PFSK-1 (cell line): Measurements from ENCODE around the gene CTRB1. TPM values are rescaled to one million over a fixed set of nuclear protein-coding genes. Genes with fewer than 3 reads are reported as not detected.

Experiments used
- FOXP2 ChIP-seq: optimal IDR thresholded peaks from 2 replicates; pipeline ENCODE3; 2011; ENCODE audit warnings: borderline replicate concordance, control low read depth, inconsistent platforms; ENCODE audit not compliant: insufficient read depth; ENCODE audit errors: extremely low read length, extremely low read depth
- POLR2AphosphoS5 ChIP-seq: IDR thresholded peaks from 2 replicates; pipeline ENCODE4 v1.6.1; 2012; ENCODE audit warnings: low read depth, mild to moderate bottlenecking, control low read depth, low read length, moderate library complexity
- REST ChIP-seq, 2 experiments: IDR thresholded peaks; 2 replicates each; pipeline versions ENCODE4 v1.6.1 to v1.8.0; 2011 to 2012; ENCODE audit warnings: low read depth in 2 of 2, low read length in 2 of 2, control low read depth in 1 of 2, inconsistent platforms in 1 of 2, mild to moderate bottlenecking in 1 of 2, moderate library complexity in 1 of 2; ENCODE audit not compliant: insufficient read depth in 1 of 2
- SIN3A ChIP-seq: IDR thresholded peaks from 2 replicates; pipeline ENCODE4 v1.6.1; 2012; ENCODE audit warnings: mild to moderate bottlenecking, low read length, moderate library complexity, borderline replicate concordance; ENCODE audit not compliant: insufficient read depth
- TAF1 ChIP-seq: IDR thresholded peaks from 2 replicates; pipeline ENCODE4 v1.6.1; 2012; ENCODE audit warnings: low read length, control low read depth, borderline replicate concordance; ENCODE audit not compliant: insufficient read depth
- polyA plus RNA-seq: library from polyadenylated mRNA; unstranded; fragments of >200 nt; gene quantifications from one replicate; pipeline ENCODE4 v1.2.1, GENCODE V29; 2012; ENCODE audit warnings: low read depth, missing spikeins; ENCODE audit not compliant: insufficient read length

CTRB1 gene
- not detected for polyA plus RNA-seq

DNA sequence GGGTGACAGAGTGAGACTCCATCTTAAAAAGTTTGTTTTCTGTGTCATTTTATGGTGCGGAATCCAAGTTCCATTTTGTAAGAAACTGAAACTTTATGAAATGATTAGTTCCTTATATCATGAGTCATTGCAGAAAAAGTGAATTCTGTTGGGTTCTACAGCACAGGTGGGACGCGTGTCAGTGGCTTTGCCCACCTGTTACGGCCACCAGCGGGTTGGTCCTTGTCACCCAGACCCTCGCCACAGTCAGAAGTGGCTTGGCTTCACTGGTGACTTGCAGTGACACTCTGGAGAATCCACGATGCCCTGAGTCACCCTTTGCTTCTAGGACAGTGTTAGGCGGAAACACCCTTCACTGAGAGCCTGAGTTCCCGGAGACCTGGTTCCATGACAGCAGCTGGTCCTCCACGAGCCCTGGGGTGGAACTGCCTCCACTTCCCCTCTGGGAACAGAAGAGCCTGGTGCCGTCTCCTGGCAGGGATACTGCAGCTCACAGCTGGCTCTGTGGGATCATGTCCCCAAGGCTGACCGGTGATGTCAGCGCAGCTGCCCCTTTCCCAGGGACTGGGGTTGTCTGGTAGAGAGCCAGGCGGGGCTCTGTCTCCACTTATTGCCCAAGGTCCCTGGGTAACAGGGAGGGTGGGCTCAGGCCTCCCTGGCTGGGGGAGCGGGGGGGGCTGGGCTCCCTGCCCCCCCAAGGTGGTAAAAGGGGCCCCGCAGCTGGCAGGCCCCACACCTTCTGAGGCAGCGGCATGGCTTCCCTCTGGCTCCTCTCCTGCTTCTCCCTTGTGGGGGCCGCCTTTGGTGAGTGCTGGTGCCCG lies at the start of gene CTRB1:
Gene CTRB1, plus strand, starts transcription at position 733 of the 821 bp plus-strand sequence. Its CDS starts 20 bp downstream, at position 753.
- no peak for TF ChIP-seq FOXP2

- TF ChIP-seq REST (IDR thresholded peaks at IDR 0.05; ENCODE audit: insufficient read depth in 1 of 2, low read depth in 2 of 2, low read length in 2 of 2) = no peak
- TF ChIP-seq POLR2AphosphoS5 = no peak
- no peak for TF ChIP-seq TAF1
- no peak for TF ChIP-seq SIN3A
- TF ChIP-seq FOXP2 = no peak
These were observed 48.8 kb upstream of the CTRB1 start for GRCh38 chr16:75169899-75170405.

DNA sequence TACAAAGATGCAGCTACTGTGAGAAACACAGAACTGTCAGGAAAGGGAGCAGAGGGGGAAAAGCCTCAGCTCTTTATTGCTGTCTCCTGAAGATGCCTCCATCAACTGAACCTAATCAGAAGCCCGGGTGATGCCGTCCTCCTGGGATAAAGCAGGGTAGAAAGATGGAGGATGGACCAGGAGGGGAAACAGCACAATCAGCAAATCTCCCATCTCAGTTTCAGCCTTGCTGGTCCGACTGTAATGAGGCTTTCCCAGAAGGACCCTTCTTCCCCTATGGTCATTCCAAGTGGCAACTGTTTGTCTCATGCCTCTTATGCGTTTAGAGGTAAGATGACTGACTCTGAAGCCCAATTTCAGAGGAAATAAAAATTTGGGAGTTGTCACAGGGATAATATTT lies 46.2 kb upstream of the CTRB1 start:
- no peak for TF ChIP-seq REST (IDR thresholded peaks at IDR 0.05; ENCODE audit: insufficient read depth in 1 of 2, low read depth in 2 of 2, low read length in 2 of 2)
- no peak for TF ChIP-seq FOXP2
- TF ChIP-seq POLR2AphosphoS5 = no peak
- no peak for TF ChIP-seq TAF1
- no peak for TF ChIP-seq SIN3A

- no peak for TF ChIP-seq SIN3A
- no peak for TF ChIP-seq POLR2AphosphoS5
- no peak for TF ChIP-seq TAF1
These were observed 43.7 kb upstream of the CTRB1 start for GRCh38 chr16:75175074-75175473.

DNA sequence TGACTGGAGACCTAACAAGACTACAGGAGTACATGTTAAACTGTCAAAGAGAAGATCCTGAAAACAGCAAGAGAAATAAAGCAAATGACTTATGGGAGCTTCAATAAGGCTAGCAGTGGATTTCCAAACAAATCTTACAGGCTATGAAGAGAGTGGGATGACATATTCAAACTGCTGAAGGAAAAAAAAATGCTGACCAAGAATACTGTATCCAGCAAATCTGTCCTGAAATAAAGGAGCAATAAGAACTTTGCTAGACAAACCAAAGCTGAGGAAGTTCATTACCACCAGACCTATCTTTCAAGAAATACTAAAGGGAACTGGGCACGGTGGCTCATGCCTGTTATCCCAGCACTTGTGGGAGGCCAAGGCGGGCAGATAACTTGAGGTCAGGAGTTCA lies 41.9 kb upstream of the CTRB1 start:
- TF ChIP-seq FOXP2 = no peak
- TF ChIP-seq POLR2AphosphoS5 = no peak
- TF ChIP-seq SIN3A = no peak
- TF ChIP-seq TAF1 = no peak
- TF ChIP-seq REST (IDR thresholded peaks at IDR 0.05; ENCODE audit: insufficient read depth in 1 of 2, low read depth in 2 of 2, low read length in 2 of 2) = no peak

GRCh38 chr16:75179208-75179607 lies 39.6 kb upstream of the CTRB1 start:
- TF ChIP-seq REST (IDR thresholded peaks at IDR 0.05; ENCODE audit: insufficient read depth in 1 of 2, low read depth in 2 of 2, low read length in 2 of 2) (no peak), FOXP2 (no peak), TAF1 (no peak), SIN3A (no peak), POLR2AphosphoS5 (no peak)
